ENCODE results near the gene KCNK6.

Gene KCNK6

DNA sequence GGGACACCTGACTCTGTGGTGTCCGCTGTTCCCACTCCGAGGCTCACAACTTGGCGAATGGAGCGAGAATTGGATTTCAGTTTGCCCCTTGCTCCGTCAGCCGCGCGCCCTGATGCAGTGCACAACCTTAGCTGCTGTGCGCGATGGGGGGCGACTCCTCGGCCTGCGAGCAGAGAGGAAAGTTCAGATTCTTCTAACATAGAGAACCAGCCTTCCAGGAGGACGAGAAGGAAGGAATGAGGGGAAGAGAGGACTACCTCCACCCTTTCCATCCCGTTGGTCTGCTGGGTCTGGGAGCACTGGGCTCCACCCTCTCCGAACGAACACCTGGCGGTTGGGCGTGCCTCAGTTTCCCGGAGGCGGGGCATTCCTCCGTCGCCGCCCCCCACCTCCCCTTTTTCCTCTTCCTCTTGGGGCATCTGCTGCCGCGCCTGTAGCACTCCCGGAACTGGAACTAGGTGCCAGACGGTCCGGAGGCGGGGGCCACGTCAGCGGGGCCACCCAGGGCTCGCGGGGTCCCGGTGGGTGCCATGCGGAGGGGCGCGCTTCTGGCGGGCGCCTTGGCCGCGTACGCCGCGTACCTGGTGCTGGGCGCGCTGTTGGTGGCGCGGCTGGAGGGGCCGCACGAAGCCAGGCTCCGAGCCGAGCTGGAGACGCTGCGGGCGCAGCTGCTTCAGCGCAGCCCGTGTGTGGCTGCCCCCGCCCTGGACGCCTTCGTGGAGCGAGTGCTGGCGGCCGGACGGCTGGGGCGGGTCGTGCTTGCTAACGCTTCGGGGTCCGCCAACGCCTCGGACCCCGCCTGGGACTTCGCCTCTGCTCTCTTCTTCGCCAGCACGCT lies at the start of gene KCNK6:
TSS of gene KCNK6 (plus strand) at position 425 of the 838 bp plus-strand sequence. CDS start at position 531, 106 bp downstream.
- no peak within 1 kb of the TSS for H3K27ac ChIP-seq (ENCODE audit: low read depth, low read length)
- H3K36me3 ChIP-seq (ENCODE audit: control insufficient read depth, insufficient read depth, low read length), result no peaks in the 10 kb centered on the region
- peaks cover 13% of the 10 kb centered on the region; the same call in 1 of the 2 replicates for H3K4me1 ChIP-seq (ENCODE audit: control insufficient read depth, insufficient read depth, low read length)
- peak within 1 kb of the TSS; percentile 72 for H3K4me3 ChIP-seq (ENCODE audit: low read depth, low read length)
- H3K27me3 ChIP-seq (ENCODE audit: control insufficient read depth, insufficient read depth, low read length), result peaks cover 41% of the 10 kb centered on the region
- peak within 1 kb of the TSS; percentile 17 for H3K9ac ChIP-seq (ENCODE audit: low read length)
- no peaks in the 10 kb centered on the region for H3K9me3 ChIP-seq (ENCODE audit: control insufficient read depth, insufficient read depth, low read depth, low read length)

DNA sequence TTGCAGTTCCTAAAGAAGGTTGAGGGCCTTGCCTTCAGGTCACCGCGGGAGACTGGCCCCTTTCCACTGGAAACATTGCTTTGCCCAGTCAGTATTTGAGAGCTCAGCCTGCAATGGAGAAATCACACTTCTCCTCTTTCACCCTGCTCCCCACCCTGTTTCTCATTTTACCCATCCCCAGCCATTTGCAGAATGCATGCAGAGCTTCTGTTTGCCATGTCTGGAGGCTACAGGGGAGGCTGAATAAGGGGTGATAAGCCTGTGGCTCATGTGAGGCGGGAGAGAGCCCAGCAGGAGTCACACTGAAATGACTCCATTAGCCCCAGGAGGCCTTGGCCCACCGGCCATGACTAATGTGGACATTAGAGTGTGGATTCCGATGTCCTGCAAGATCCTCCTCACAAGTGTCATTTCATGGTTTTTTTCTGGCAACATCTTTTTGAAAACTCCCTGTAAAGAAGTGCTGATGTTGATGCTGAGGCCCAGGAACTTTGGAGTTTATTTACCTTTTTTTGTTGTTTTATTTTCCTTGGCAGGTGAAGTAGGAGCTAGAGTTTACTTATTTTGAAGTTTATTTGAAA lies 49.0 kb upstream of the KCNK6 start:
- Histone ChIP-seq H3K9ac (ENCODE audit: low read length) (no peak overlapping the region), H3K4me1 (ENCODE audit: control insufficient read depth, insufficient read depth, low read length) (peaks cover 43% of the 10 kb centered on the region), H3K27ac (ENCODE audit: low read depth, low read length) (no peak overlapping the region), H3K27me3 (ENCODE audit: control insufficient read depth, insufficient read depth, low read length) (no peaks in the 10 kb centered on the region), H3K4me3 (ENCODE audit: low read depth, low read length) (no peak overlapping the region), H3K9me3 (ENCODE audit: control insufficient read depth, insufficient read depth, low read depth, low read length) (no peaks in the 10 kb centered on the region), H3K36me3 (ENCODE audit: control insufficient read depth, insufficient read depth, low read length) (no peaks in the 10 kb centered on the region)

DNA sequence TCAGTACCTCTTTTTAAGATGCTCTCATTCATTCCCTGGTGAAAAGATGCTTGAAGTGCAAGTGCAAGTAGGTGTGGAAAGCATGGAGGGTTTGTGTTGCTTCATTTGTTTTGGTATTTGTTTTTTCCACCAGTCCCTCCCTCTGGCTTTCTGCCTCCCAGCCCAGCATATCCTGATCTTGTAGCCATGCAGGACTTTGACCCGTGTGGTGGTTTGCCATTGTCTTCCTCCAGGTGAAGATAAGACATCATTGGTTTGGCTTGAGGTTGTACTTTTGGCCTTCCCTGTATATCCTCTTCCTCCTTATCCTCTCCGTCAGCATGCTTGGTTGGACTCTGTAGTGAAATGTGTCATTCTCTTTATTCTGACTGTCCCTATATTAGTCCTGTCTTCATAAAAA lies 46.1 kb upstream of the KCNK6 start:
- Histone ChIP-seq H3K4me1 (ENCODE audit: control insufficient read depth, insufficient read depth, low read length) (peaks cover 21% of the 10 kb centered on the region; the same call in 1 of the 2 replicates), H3K27me3 (ENCODE audit: control insufficient read depth, insufficient read depth, low read length) (no peaks in the 10 kb centered on the region), H3K4me3 (ENCODE audit: low read depth, low read length) (no peak overlapping the region), H3K36me3 (ENCODE audit: control insufficient read depth, insufficient read depth, low read length) (no peaks in the 10 kb centered on the region), H3K27ac (ENCODE audit: low read depth, low read length) (no peak overlapping the region), H3K9ac (ENCODE audit: low read length) (no peak overlapping the region), H3K9me3 (ENCODE audit: control insufficient read depth, insufficient read depth, low read depth, low read length) (no peaks in the 10 kb centered on the region)

DNA sequence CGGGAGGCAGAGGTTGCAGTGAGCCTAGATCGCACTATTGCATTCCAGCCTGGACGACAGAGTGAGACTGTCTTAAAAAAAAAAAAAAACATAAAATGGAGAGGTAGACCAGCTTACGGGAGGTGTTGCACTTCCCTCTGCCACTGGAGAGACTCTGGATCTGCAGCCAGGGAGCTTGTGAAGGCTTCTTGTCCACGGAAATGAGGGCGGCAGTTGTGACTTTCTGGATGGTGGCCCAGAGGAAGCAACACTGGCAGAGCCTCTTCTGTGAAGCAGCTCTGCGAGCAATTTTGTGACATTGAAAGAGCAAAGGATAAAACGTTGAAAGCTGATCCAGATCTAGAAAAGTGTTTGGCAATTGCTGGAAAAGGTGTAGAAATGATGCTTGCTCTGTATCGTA lies 44.9 kb upstream of the KCNK6 start:
- no peak overlapping the region for H3K9ac ChIP-seq (ENCODE audit: low read length)
- no peaks in the 10 kb centered on the region for H3K9me3 ChIP-seq (ENCODE audit: control insufficient read depth, insufficient read depth, low read depth, low read length)
- no peak overlapping the region for H3K4me3 ChIP-seq (ENCODE audit: low read depth, low read length)
- no peak overlapping the region for H3K27ac ChIP-seq (ENCODE audit: low read depth, low read length)
- H3K27me3 ChIP-seq (ENCODE audit: control insufficient read depth, insufficient read depth, low read length), result no peaks in the 10 kb centered on the region
- no peaks in the 10 kb centered on the region for H3K36me3 ChIP-seq (ENCODE audit: control insufficient read depth, insufficient read depth, low read length)
- peaks cover 18% of the 10 kb centered on the region; the same call in 1 of the 2 replicates for H3K4me1 ChIP-seq (ENCODE audit: control insufficient read depth, insufficient read depth, low read length)

DNA sequence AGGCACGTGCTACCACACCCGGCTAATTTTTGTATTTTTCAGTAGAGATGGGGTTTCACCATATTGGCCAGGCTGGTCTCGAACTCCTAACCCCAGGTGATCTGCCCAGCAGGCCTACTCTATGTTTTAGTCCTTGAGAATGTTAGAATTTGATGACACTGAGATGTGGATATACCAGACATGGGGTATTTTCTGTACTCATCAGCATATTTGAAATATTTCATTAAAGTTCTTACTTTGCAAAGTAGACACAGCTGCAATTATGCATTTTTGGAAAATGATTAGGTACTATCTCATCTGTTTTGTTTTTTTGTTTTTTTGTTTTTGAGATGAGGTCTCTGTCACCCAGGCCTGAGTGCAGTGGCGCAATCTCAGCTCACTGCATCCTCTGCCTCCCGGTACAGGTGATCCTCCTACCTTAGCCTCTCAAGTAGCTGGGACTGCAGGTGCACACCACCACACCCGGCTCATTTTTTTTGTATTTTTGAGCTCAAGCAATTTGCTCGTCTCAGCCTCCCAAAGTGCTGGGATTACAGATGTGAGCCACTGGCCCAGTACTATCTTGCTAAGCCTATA lies 42.6 kb upstream of the KCNK6 start:
- no peak overlapping the region for H3K27ac ChIP-seq (ENCODE audit: low read depth, low read length)

DNA sequence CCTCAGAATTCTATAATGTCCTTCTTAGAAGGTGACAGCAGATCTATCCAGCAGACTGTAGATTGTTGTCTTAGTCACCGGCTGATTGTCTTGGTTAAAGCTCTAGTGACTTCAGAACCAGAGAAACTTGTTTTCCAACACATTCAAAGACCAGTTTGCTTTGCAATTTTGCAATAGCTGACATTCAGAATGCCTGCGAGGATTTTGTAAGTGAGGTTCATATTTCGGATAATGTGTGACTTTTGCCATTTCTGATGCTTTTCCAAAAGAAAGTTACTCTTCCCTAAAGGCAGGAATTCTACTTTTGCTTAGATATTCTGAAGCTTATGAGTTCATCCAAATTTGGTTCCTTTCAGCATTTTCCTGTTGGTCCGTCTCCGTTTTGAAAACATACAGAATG lies 42.1 kb upstream of the KCNK6 start:
- Histone ChIP-seq H3K9ac (ENCODE audit: low read length) (no peak overlapping the region), H3K9me3 (ENCODE audit: control insufficient read depth, insufficient read depth, low read depth, low read length) (no peaks in the 10 kb centered on the region), H3K36me3 (ENCODE audit: control insufficient read depth, insufficient read depth, low read length) (peaks cover 12% of the 10 kb centered on the region), H3K27me3 (ENCODE audit: control insufficient read depth, insufficient read depth, low read length) (no peaks in the 10 kb centered on the region), H3K4me1 (ENCODE audit: control insufficient read depth, insufficient read depth, low read length) (peaks cover 5% of the 10 kb centered on the region; the same call in 1 of the 2 replicates), H3K27ac (ENCODE audit: low read depth, low read length) (no peak overlapping the region), H3K4me3 (ENCODE audit: low read depth, low read length) (no peak overlapping the region)

More for the DNA sequence above, 42.6 kb upstream of the KCNK6 start:
- peaks cover 5% of the 10 kb centered on the region; the same call in 1 of the 2 replicates for H3K4me1 ChIP-seq (ENCODE audit: control insufficient read depth, insufficient read depth, low read length)
- peaks cover 9% of the 10 kb centered on the region for H3K36me3 ChIP-seq (ENCODE audit: control insufficient read depth, insufficient read depth, low read length)
- no peak overlapping the region for H3K4me3 ChIP-seq (ENCODE audit: low read depth, low read length)
- no peaks in the 10 kb centered on the region for H3K27me3 ChIP-seq (ENCODE audit: control insufficient read depth, insufficient read depth, low read length)
- no peak overlapping the region for H3K9ac ChIP-seq (ENCODE audit: low read length)
- no peaks in the 10 kb centered on the region for H3K9me3 ChIP-seq (ENCODE audit: control insufficient read depth, insufficient read depth, low read depth, low read length)

DNA sequence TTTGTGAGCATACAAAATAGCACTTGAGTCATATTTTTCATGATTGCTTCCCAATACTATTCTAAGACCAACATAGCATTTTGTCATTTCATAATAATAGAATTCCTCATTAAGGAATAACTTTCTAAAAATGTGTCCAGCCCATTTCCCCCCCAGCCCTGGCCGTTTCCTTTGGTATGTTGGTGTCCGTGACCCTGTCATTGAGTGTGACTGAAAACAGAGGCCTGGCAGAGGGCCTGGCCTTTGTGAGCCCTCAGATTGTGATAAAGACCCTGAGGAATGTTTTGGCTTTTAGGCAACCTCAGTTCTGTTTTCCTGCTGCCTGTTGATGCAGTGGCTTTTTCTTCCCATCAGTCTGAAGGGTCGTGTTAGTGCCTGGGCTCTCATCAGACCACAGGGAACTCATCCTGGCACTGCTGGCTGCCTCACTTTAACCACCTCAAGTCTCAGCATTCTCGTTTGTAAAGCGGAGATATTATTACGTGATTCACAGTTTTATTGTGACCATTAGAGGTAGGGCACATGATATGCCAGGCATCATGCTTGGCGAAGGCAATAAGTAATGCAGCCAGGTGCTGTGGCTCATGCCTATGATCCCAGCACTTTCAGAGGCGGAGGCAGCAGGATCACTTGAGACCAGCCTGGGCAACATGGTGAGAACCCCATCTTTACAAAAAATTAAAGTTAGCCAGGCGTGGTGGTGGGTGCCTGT lies 41.5 kb upstream of the KCNK6 start:
- peaks cover 13% of the 10 kb centered on the region for H3K36me3 ChIP-seq (ENCODE audit: control insufficient read depth, insufficient read depth, low read length)
- no peaks in the 10 kb centered on the region for H3K27me3 ChIP-seq (ENCODE audit: control insufficient read depth, insufficient read depth, low read length)
- H3K9ac ChIP-seq (ENCODE audit: low read length), result no peak overlapping the region
- H3K4me3 ChIP-seq (ENCODE audit: low read depth, low read length), result no peak overlapping the region
- H3K4me1 ChIP-seq (ENCODE audit: control insufficient read depth, insufficient read depth, low read length), result peaks cover 5% of the 10 kb centered on the region; the same call in 1 of the 2 replicates
- H3K27ac ChIP-seq (ENCODE audit: low read depth, low read length), result no peak overlapping the region
- no peaks in the 10 kb centered on the region for H3K9me3 ChIP-seq (ENCODE audit: control insufficient read depth, insufficient read depth, low read depth, low read length)

DNA sequence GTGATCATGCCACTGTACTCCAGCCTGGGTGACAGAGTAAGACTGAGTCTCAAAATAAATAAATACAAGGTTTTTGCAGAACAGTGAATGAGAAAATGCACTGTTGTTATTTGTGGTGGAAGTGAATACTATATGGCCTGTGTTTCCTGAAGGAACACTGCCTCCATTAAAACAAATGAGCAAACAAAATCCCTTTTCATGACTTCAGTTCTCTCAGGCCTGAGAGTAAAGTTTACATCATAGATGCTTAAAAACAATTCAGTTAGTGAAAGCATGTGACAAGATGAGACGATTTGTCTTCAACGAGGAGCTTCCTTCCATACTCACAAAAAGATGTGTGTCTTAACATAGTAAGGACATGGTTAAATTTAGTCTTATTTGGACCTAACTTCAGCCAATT lies 40.9 kb upstream of the KCNK6 start:
- no peaks in the 10 kb centered on the region for H3K9me3 ChIP-seq (ENCODE audit: control insufficient read depth, insufficient read depth, low read depth, low read length)
- H3K36me3 ChIP-seq (ENCODE audit: control insufficient read depth, insufficient read depth, low read length), result peaks cover 18% of the 10 kb centered on the region
- H3K27ac ChIP-seq (ENCODE audit: low read depth, low read length), result no peak overlapping the region
- no peak overlapping the region for H3K4me3 ChIP-seq (ENCODE audit: low read depth, low read length)
- no peaks in the 10 kb centered on the region for H3K27me3 ChIP-seq (ENCODE audit: control insufficient read depth, insufficient read depth, low read length)
- peaks cover 5% of the 10 kb centered on the region; the same call in 1 of the 2 replicates for H3K4me1 ChIP-seq (ENCODE audit: control insufficient read depth, insufficient read depth, low read length)
- no peak overlapping the region for H3K9ac ChIP-seq (ENCODE audit: low read length)

DNA sequence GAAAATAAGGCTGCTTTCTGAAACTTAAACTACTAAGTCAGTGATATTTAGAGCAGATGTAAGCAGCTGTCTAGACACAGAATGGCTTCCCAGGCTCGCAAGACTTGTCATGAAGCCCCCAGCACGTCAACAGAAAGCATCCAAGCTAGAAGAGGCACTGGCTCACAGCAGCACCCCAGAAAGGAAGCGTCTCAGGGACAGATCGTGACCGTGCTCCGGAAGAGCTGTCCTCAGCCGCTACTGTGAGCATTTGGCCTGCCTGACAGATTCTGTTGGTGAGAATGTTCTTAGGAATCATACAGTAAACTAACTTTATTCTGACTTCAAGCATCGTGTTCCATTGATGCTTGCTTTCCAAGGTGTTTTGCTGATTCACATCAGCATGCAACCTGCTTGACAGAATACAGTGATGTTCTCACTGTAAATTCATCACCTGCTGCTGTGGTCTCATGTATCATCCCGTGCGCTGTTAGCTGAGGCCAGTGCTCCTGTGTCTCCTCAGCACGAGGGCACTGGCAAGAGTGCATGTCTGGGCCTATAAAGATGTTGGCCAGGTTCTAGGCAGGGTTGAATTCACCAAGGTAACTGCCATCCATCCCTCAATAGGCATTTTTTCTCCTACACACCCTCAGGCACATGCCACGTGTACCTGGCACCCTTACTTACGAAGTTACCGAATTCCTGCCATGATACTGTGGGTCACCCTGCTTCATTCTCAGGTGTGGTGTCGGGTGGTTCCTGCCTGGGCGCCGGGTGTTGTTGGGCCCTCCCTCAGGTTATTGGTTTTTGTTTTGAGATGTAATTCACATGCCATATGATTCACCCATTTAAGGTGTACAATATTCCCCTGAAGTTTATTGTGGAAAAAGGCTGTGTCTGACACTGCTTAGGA lies 39.4 kb upstream of the KCNK6 start:
- no peak overlapping the region for H3K9ac ChIP-seq (ENCODE audit: low read length)
- H3K36me3 ChIP-seq (ENCODE audit: control insufficient read depth, insufficient read depth, low read length), result peaks cover 28% of the 10 kb centered on the region
- H3K27me3 ChIP-seq (ENCODE audit: control insufficient read depth, insufficient read depth, low read length), result no peaks in the 10 kb centered on the region
- peaks cover 5% of the 10 kb centered on the region; the same call in 1 of the 2 replicates for H3K4me1 ChIP-seq (ENCODE audit: control insufficient read depth, insufficient read depth, low read length)
- no peak overlapping the region for H3K27ac ChIP-seq (ENCODE audit: low read depth, low read length)
- no peak overlapping the region for H3K4me3 ChIP-seq (ENCODE audit: low read depth, low read length)
- H3K9me3 ChIP-seq (ENCODE audit: control insufficient read depth, insufficient read depth, low read depth, low read length), result no peaks in the 10 kb centered on the region

Measured in HUES6 (cell line).